Activated T-helper 17 cell treated with anti-CD3 and anti-CD28 coated beads, Interleukin-2, amount 50 U/mL, for 72 hours (primary cell): Measurements from ENCODE around the gene SLC5A1. TPM values are rescaled to one million over a fixed set of nuclear protein-coding genes. Genes with fewer than 3 reads are reported as not detected.

ENCODE experiments used
- ATAC-seq: fragments of 150-1000 bp; cut with Tn5 transposase; replicated peaks from 2 replicates; pipeline ENCODE4 v1.10.0; 2021; ENCODE audit warnings: mild to moderate bottlenecking, moderate library complexity
- H3K27ac Mint-ChIP-seq: one replicate; pipeline ENCODE4 v1.8.0; 2022; ENCODE audit warnings: mixed read lengths
- H3K27me3 Mint-ChIP-seq: one replicate; pipeline ENCODE4 v1.8.0; 2022; ENCODE audit warnings: mixed read lengths
- H3K36me3 Mint-ChIP-seq: one replicate; pipeline ENCODE4 v1.8.0; 2022; ENCODE audit warnings: low read depth, mild to moderate bottlenecking, mixed read lengths
- H3K4me1 Mint-ChIP-seq: one replicate; pipeline ENCODE4 v1.8.0; 2022; ENCODE audit warnings: mixed read lengths
- H3K4me3 Mint-ChIP-seq: one replicate; pipeline ENCODE4 v1.8.0; 2022; ENCODE audit warnings: mild to moderate bottlenecking, mixed read lengths
- H3K9me3 Mint-ChIP-seq: one replicate; pipeline ENCODE4 v1.8.0; 2022; ENCODE audit warnings: mixed read lengths
- total RNA-seq, 2 donors: library from RNA; stranded (reverse); gene quantifications; one replicate each; pipeline ENCODE4 v1.2.3, GENCODE V29; 2022

Gene SLC5A1
- total RNA-seq, 2 donors from 2014 or later, result not detected

DNA sequence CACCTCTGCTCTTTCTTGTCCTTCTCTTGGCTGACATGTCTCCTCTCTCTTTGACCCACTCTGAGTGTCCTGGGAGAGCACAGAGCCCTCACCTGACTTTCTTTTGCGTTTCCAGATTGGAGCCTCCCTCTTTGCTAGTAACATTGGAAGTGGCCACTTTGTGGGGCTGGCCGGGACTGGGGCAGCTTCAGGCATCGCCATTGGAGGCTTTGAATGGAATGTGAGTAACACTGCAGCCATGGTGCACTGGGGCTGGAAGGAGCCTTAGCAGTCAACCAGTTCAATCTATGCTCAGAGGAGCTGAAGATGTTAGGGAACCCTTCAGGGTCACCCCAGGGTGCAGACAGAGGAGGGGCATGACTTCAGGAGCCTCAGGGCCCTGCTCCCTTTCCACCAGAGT, 23.8 kb downstream of the SLC5A1 start:
- H3K9me3 Mint-ChIP-seq, result no peaks in the 10 kb centered on the region
- no peak overlapping the region for H3K4me3 Mint-ChIP-seq
- no peak overlapping the region for H3K27ac Mint-ChIP-seq
- H3K4me1 Mint-ChIP-seq, result no peaks in the 10 kb centered on the region
- no peaks in the 10 kb centered on the region for H3K36me3 Mint-ChIP-seq
- no peak for ATAC-seq
- peaks cover 34% of the 10 kb centered on the region for H3K27me3 Mint-ChIP-seq

- no peaks in the 10 kb centered on the region for H3K9me3 Mint-ChIP-seq
- no peak overlapping the region for H3K27ac Mint-ChIP-seq
- H3K36me3 Mint-ChIP-seq, result no peaks in the 10 kb centered on the region
- ATAC-seq, result no peak
- no peak overlapping the region for H3K4me3 Mint-ChIP-seq
- H3K4me1 Mint-ChIP-seq, result no peaks in the 10 kb centered on the region
- H3K27me3 Mint-ChIP-seq, result peaks cover 34% of the 10 kb centered on the region
These were observed 24.6 kb downstream of the SLC5A1 start for GRCh38 chr22:32067613-32068012.

GRCh38 chr22:32069579-32070372, 26.7 kb downstream of the SLC5A1 start:
- H3K27ac Mint-ChIP-seq, result no peak overlapping the region
- peaks cover 39% of the 10 kb centered on the region for H3K27me3 Mint-ChIP-seq
- H3K9me3 Mint-ChIP-seq, result no peaks in the 10 kb centered on the region
- no peak overlapping the region for H3K4me3 Mint-ChIP-seq
- no peak for ATAC-seq
- H3K4me1 Mint-ChIP-seq, result no peaks in the 10 kb centered on the region
- no peaks in the 10 kb centered on the region for H3K36me3 Mint-ChIP-seq

DNA sequence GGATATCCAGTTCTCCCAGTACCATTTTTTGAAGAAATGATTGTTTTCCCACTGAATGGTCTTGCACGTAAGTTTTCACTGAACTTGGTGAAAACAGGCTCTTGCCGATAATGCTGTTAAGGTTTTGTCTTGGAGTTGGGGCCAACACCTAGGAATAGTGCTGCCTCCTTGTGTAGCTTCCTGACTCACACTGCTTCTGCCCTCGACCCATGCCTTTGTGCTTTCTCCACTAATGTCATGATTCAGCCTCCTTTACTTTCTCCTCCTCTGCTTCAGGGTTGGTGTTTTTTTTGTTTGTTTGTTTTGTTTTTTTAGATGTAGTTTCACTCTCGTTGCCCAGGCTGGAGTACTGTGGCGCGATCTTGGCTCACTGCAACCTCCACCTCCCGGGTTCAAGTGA, 30.2 kb downstream of the SLC5A1 start:
- ATAC-seq, result no peak
- Mint-ChIP-seq H3K36me3 (no peaks in the 10 kb centered on the region), H3K27me3 (peaks cover 41% of the 10 kb centered on the region), H3K4me3 (no peak overlapping the region), H3K9me3 (no peaks in the 10 kb centered on the region), H3K27ac (no peak overlapping the region), H3K4me1 (no peaks in the 10 kb centered on the region)

- Mint-ChIP-seq H3K9me3 (no peaks in the 10 kb centered on the region), H3K27ac (no peak overlapping the region), H3K4me3 (no peak overlapping the region), H3K36me3 (no peaks in the 10 kb centered on the region), H3K4me1 (no peaks in the 10 kb centered on the region), H3K27me3 (peaks cover 36% of the 10 kb centered on the region)
- ATAC-seq, result no peak
These were observed 30.8 kb downstream of the SLC5A1 start for GRCh38 chr22:32073823-32074380.

DNA sequence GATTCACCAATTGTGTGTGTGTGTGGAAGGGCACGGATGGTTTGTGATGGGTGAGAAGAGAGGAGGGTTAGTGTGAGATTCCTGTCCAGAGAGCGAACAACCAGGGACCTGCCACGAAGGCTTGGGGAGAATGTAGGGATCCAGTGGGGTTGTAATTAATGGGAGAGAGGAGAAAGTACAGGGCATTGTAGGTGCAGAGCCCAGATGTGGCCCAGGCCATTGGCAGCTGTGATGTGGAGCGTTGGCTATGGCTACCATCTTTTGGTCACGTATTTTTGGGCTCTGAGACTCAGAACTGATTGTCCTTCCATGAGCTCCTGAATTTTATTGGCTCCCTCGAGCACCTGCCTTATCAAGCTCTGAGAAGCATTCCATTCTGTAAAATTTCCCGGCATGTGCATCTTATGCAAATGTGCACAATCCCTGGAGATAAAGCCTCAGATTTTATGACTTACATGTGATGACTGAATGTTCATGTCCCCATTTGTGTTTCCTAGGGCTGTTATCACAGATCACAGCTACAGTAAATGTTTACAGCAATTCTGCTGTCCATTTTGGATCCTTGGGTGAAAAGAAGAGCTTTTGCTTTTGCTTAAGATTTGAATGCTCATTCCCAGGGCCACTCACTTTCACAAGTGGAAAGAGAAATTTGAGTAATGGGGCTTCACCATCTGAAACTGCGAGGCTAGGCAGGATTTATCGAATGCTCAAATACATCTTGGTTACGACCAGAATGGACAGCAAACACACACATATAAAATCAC, 33.1 kb downstream of the SLC5A1 start:
- no peaks in the 10 kb centered on the region for H3K36me3 Mint-ChIP-seq
- H3K4me3 Mint-ChIP-seq, result no peak overlapping the region
- no peak overlapping the region for H3K27ac Mint-ChIP-seq
- ATAC-seq, result no peak
- H3K9me3 Mint-ChIP-seq, result no peaks in the 10 kb centered on the region
- H3K4me1 Mint-ChIP-seq, result no peaks in the 10 kb centered on the region
- peaks cover 39% of the 10 kb centered on the region for H3K27me3 Mint-ChIP-seq

GRCh38 chr22:32076761-32077084, 33.7 kb downstream of the SLC5A1 start:
- Mint-ChIP-seq H3K9me3 (no peaks in the 10 kb centered on the region), H3K27ac (no peak overlapping the region), H3K36me3 (no peaks in the 10 kb centered on the region), H3K4me3 (no peak overlapping the region), H3K27me3 (peaks cover 37% of the 10 kb centered on the region), H3K4me1 (no peaks in the 10 kb centered on the region)
- ATAC-seq, result no peak

DNA sequence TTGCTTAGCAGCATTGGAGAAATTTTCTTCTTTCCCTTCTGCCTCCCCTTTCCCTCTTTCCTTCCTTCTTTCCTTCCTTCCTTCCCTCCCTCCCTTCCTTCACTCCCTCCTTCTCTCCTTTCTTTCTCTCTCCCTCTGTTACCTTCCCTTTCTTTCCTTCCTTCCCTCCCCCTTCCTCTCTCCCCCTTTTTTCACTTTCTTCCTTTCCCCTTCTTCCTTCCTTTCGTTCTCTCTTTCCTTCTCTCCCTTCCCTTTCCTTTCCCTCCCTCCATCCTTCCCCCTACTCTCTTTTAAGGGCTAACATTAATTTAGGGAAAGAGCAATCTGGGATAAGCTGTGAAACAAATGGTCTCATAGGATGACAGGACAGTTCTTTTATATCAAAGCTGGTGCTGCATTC, 34.1 kb downstream of the SLC5A1 start:
- no peak overlapping the region for H3K4me3 Mint-ChIP-seq
- H3K27me3 Mint-ChIP-seq, result peaks cover 33% of the 10 kb centered on the region
- H3K36me3 Mint-ChIP-seq, result no peaks in the 10 kb centered on the region
- no peaks in the 10 kb centered on the region for H3K9me3 Mint-ChIP-seq
- no peak for ATAC-seq
- no peaks in the 10 kb centered on the region for H3K4me1 Mint-ChIP-seq
- H3K27ac Mint-ChIP-seq, result no peak overlapping the region

- Mint-ChIP-seq H3K4me3 (no peak overlapping the region), H3K36me3 (no peaks in the 10 kb centered on the region), H3K27ac (no peak overlapping the region), H3K9me3 (no peaks in the 10 kb centered on the region), H3K4me1 (no peaks in the 10 kb centered on the region), H3K27me3 (peaks cover 21% of the 10 kb centered on the region)
- no peak for ATAC-seq
These were observed 36.3 kb downstream of the SLC5A1 start for GRCh38 chr22:32079130-32080089.

DNA sequence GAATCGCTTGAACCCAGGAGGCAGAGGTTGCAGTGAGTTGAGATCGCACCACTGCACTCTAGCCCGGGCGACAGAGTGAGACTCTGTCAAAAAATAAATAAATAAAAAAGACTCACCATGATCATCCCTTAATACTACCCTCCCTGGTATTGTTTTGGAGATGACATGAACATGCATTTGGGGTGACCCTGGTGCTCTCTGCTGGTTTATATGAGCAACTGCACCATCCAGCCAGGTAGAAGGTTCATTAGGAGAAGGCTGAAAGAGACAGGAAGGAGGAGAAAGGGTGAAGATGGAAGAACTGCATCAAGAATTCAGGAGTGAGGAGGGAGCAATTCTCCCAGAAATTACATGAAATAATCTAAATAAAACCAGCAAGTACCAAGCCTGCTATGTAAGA, 37.8 kb downstream of the SLC5A1 start:
- Mint-ChIP-seq H3K27me3 (peaks cover 10% of the 10 kb centered on the region), H3K9me3 (no peaks in the 10 kb centered on the region), H3K4me1 (no peaks in the 10 kb centered on the region), H3K36me3 (no peaks in the 10 kb centered on the region), H3K27ac (no peak overlapping the region), H3K4me3 (no peak overlapping the region)
- ATAC-seq, result peak; percentile 61

- peaks cover 10% of the 10 kb centered on the region for H3K27me3 Mint-ChIP-seq
- no peak overlapping the region for H3K27ac Mint-ChIP-seq
- H3K4me3 Mint-ChIP-seq, result no peak overlapping the region
- no peak for ATAC-seq
- H3K9me3 Mint-ChIP-seq, result no peaks in the 10 kb centered on the region
- no peaks in the 10 kb centered on the region for H3K4me1 Mint-ChIP-seq
- no peaks in the 10 kb centered on the region for H3K36me3 Mint-ChIP-seq
These were observed 39.3 kb downstream of the SLC5A1 start for GRCh38 chr22:32082331-32082730.

- ATAC-seq, result no peak
- Mint-ChIP-seq H3K4me3 (no peak overlapping the region), H3K4me1 (no peaks in the 10 kb centered on the region), H3K9me3 (no peaks in the 10 kb centered on the region), H3K27ac (no peak overlapping the region), H3K36me3 (no peaks in the 10 kb centered on the region), H3K27me3 (peaks cover 13% of the 10 kb centered on the region)
These were observed 39.9 kb downstream of the SLC5A1 start for GRCh38 chr22:32083000-32083399.

GRCh38 chr22:32083814-32084213, 40.8 kb downstream of the SLC5A1 start:
- Mint-ChIP-seq H3K9me3 (no peaks in the 10 kb centered on the region), H3K4me1 (no peaks in the 10 kb centered on the region), H3K27ac (no peak overlapping the region), H3K27me3 (peaks cover 18% of the 10 kb centered on the region), H3K36me3 (no peaks in the 10 kb centered on the region), H3K4me3 (no peak overlapping the region)
- ATAC-seq, result no peak

GRCh38 chr22:32088084-32088483, 45.0 kb downstream of the SLC5A1 start:
- H3K4me1 Mint-ChIP-seq, result no peaks in the 10 kb centered on the region
- no peak for ATAC-seq
- H3K36me3 Mint-ChIP-seq, result no peaks in the 10 kb centered on the region
- no peak overlapping the region for H3K4me3 Mint-ChIP-seq
- H3K27me3 Mint-ChIP-seq, result peaks cover 14% of the 10 kb centered on the region
- no peak overlapping the region for H3K27ac Mint-ChIP-seq
- no peaks in the 10 kb centered on the region for H3K9me3 Mint-ChIP-seq
